PFSK-1 (cell line): ENCODE results near the gene SPATA6L.
A peak's percentile ranks its signal among the peaks of the same experiment; 100 is the strongest.

Experiments used
- FOXP2 ChIP-seq: optimal IDR thresholded peaks from 2 replicates; pipeline ENCODE3; 2011; ENCODE audit warnings: borderline replicate concordance, control low read depth, inconsistent platforms; ENCODE audit not compliant: insufficient read depth; ENCODE audit errors: extremely low read length, extremely low read depth
- POLR2AphosphoS5 ChIP-seq: IDR thresholded peaks from 2 replicates; pipeline ENCODE4 v1.6.1; 2012; ENCODE audit warnings: low read depth, mild to moderate bottlenecking, control low read depth, low read length, moderate library complexity
- SIN3A ChIP-seq: IDR thresholded peaks from 2 replicates; pipeline ENCODE4 v1.6.1; 2012; ENCODE audit warnings: mild to moderate bottlenecking, low read length, moderate library complexity, borderline replicate concordance; ENCODE audit not compliant: insufficient read depth
- TAF1 ChIP-seq: IDR thresholded peaks from 2 replicates; pipeline ENCODE4 v1.6.1; 2012; ENCODE audit warnings: low read length, control low read depth, borderline replicate concordance; ENCODE audit not compliant: insufficient read depth
- TF ChIP-seq, protein P1 (sequence below), 2 experiments: IDR thresholded peaks; 2 replicates each; pipeline versions ENCODE4 v1.6.1 to v1.8.0; 2011 to 2012; ENCODE audit warnings: low read depth in 2 of 2, low read length in 2 of 2, control low read depth in 1 of 2, inconsistent platforms in 1 of 2, mild to moderate bottlenecking in 1 of 2, moderate library complexity in 1 of 2; ENCODE audit not compliant: insufficient read depth in 1 of 2

The SPATA6L gene

DNA sequence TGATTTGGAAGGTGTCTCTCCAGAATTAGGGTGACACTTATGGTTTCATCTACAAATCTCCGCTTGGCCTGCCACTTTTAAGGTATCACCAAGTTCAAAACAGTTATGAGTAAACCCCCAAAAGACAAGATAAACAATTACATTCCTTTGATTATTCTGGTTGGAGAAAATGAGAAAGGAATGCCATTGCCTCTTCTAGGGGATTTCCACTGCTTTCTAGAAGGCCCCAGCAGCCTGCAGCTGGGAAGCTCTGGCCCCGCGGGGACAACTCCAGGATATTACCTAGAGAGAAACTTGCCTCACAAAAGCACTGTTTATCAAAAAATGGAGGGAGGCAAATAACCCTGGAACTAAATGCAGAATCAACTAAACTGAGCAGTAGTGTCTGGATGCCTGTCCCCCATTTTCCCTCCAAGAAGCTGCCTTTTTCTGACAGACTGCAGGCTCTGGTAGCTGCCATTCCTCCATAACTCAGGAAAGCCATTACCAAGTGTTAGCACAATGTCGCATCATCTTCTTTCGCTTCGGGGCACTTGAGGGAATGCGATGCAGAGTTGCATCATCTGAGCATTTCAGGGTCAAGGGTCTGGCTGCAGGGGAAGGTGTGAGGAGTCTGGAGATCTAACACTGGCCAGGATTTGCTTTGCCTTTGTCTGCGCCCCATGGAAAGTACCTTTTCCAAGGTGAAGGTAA is 75.7 kb downstream of the SPATA6L start:
- TF ChIP-seq, protein P1, sequence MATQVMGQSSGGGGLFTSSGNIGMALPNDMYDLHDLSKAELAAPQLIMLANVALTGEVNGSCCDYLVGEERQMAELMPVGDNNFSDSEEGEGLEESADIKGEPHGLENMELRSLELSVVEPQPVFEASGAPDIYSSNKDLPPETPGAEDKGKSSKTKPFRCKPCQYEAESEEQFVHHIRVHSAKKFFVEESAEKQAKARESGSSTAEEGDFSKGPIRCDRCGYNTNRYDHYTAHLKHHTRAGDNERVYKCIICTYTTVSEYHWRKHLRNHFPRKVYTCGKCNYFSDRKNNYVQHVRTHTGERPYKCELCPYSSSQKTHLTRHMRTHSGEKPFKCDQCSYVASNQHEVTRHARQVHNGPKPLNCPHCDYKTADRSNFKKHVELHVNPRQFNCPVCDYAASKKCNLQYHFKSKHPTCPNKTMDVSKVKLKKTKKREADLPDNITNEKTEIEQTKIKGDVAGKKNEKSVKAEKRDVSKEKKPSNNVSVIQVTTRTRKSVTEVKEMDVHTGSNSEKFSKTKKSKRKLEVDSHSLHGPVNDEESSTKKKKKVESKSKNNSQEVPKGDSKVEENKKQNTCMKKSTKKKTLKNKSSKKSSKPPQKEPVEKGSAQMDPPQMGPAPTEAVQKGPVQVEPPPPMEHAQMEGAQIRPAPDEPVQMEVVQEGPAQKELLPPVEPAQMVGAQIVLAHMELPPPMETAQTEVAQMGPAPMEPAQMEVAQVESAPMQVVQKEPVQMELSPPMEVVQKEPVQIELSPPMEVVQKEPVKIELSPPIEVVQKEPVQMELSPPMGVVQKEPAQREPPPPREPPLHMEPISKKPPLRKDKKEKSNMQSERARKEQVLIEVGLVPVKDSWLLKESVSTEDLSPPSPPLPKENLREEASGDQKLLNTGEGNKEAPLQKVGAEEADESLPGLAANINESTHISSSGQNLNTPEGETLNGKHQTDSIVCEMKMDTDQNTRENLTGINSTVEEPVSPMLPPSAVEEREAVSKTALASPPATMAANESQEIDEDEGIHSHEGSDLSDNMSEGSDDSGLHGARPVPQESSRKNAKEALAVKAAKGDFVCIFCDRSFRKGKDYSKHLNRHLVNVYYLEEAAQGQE (IDR thresholded peaks at IDR 0.05; ENCODE audit: insufficient read depth in 1 of 2, low read depth in 2 of 2, low read length in 2 of 2), result no peak

DNA sequence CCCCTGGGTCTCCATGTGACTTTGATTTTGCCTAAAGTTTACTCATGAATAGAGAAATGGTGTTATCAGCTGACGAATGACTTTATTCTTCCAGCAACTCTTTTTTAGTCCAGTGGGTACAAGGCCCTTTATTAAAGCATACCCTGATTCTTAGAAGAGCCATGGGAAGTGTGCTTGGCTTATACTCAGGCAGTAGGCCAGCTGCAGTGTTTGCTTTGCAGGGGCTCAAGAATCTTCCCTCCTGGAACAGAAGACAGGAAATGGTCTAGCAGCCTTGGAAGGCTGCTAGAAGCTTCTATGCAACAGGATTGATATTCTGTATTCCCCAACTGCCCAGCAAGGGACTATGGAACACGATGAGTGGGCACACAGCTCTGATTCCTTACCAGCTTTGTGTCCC is 77.6 kb downstream of the SPATA6L start:
- TF ChIP-seq POLR2AphosphoS5 (no peak), SIN3A (no peak), TAF1 (no peak), FOXP2 (no peak)
- TF ChIP-seq, protein P1 (IDR thresholded peaks at IDR 0.05; ENCODE audit: insufficient read depth in 1 of 2, low read depth in 2 of 2, low read length in 2 of 2), result no peak

DNA sequence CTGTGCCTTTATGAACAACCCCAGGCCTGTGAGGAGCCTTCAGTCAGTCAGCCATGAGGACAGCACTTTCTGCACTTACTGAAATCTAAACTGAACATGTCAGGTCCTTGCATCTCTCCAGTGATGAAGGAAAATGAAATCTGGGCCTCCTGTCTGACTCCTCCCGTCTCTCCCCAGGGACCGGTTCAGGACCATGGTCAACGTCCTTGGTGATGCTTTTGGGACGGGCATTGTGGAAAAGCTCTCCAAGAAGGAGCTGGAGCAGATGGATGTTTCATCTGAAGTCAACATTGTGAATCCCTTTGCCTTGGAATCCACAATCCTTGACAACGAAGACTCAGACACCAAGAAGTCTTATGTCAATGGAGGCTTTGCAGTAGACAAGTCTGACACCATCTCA is 81.1 kb downstream of the SPATA6L start:
- TF ChIP-seq POLR2AphosphoS5, result no peak
- TF ChIP-seq, protein P1 (IDR thresholded peaks at IDR 0.05; ENCODE audit: insufficient read depth in 1 of 2, low read depth in 2 of 2, low read length in 2 of 2), result peak; percentile 41 to 86; a peak in 3 of 4 replicates

DNA sequence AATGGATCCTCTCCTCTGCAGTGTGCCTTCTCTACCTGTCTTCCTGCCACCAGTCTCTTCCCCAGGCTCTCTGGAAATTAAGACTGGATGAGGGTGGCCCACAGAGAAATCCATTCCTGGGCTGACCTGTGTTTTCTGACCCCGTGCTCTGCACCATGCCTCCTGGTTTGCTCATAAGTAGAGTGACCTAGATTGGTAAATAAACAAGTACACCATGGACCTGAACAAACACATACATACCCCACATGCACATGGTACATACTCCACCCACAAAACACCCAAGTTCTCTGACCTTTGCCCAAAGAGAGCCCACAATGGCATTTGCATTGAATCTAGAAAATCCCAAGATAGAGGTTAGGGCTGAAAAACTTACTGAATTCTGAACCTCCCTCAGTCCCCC is 81.6 kb downstream of the SPATA6L start:
- no peak for TF ChIP-seq FOXP2
- no peak for TF ChIP-seq TAF1
- TF ChIP-seq, protein P1 (IDR thresholded peaks at IDR 0.05; ENCODE audit: insufficient read depth in 1 of 2, low read depth in 2 of 2, low read length in 2 of 2), result no peak

DNA sequence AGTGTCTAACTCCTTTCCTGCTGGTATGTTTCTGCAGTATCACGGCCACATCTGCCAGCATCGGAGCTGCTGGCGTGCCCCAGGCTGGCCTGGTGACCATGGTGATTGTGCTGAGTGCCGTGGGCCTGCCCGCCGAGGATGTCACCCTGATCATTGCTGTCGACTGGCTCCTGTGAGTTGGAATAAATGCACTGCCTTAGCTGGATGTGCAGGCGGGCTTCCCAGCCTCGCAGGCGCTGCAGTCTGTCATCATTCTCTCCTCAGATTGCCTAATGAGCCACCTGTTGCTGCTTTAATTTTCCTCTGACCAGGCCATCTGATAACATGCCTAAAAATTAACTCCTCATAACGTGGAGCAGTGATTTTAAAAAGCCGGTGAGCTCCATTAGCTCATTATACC is 83.3 kb downstream of the SPATA6L start:
- TF ChIP-seq, protein P1 (IDR thresholded peaks at IDR 0.05; ENCODE audit: insufficient read depth in 1 of 2, low read depth in 2 of 2, low read length in 2 of 2), result no peak
- TF ChIP-seq POLR2AphosphoS5 (no peak), SIN3A (no peak), TAF1 (no peak), FOXP2 (no peak)
